Measurements from ENCODE around the gene TTYH1.

The TTYH1 gene

GRCh38 chr19:54475706-54476105 is 60.4 kb downstream of the TTYH1 start:
- no peak for DNase-seq (ENCODE audit: low read depth in 1 of 2, low spot score in 1 of 2)

GRCh38 chr19:54477650-54478049 is 62.4 kb downstream of the TTYH1 start:
- no peak for DNase-seq (ENCODE audit: low read depth in 1 of 2, low spot score in 1 of 2)

DNA sequence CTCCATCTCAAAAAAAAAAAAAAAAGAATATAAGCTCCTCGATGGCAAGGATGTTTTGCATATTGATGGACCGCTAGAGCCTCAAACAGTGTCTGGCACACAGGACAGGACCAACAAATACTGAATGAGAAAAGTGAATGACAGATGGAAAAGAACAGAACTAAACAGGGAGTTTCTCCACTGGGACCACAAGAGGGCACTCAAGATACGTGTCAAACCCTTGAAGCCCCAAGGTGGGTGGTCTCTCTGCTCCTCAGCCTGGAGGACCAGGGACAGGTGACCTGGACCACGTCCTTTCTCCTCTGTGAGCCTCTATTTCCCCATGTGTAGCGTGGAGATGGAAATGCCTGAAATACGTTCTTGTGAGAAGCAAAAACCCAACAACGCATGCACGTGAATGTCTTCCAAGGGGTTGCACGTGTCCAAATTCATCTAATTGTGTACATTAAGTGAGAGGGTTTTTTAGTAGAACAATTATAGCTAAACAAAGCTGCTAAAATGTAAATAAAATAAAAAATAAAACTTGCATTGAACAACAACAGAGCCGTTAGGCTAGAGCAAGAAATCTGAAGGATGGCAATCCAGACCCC is 63.5 kb downstream of the TTYH1 start:
- no peak for DNase-seq (ENCODE audit: low read depth in 1 of 2, low spot score in 1 of 2)

GRCh38 chr19:54480051-54480450 is 64.8 kb downstream of the TTYH1 start:
- DNase-seq (ENCODE audit: low read depth in 1 of 2, low spot score in 1 of 2) = no peak

GRCh38 chr19:54481326-54481930 is 66.2 kb downstream of the TTYH1 start:
- no peak for DNase-seq (ENCODE audit: low read depth in 1 of 2, low spot score in 1 of 2)

GRCh38 chr19:54482889-54483288 is 67.6 kb downstream of the TTYH1 start:
- DNase-seq (ENCODE audit: low read depth in 1 of 2, low spot score in 1 of 2) = no peak

DNA sequence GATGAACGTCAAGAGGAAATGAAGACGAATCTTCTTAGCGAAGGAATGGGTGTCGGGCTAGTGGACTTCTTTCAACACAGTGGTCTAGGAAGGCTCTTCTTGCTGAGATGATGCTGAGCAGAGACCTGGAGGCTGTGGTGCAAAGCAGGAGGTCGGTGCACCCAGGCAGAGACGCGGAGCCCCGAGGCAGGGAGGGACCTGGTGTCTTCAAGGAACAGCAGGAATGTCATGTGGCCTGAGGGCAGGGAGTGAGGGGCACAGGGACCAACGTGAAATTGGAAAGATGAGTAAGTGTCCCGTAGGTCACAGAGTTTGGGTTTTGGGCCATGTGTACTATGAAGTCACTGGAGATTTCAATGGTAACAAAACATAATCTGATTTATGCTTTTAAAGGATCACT is 69.2 kb downstream of the TTYH1 start:
- no peak for DNase-seq (ENCODE audit: low read depth in 1 of 2, low spot score in 1 of 2)

- no peak for DNase-seq (ENCODE audit: low read depth in 1 of 2, low spot score in 1 of 2)
Observed at GRCh38 chr19:54485851-54486250, 70.6 kb downstream of the TTYH1 start.

Measured in stimulated activated CD4-positive, alpha-beta T cell treated with anti-CD3 and anti-CD28 coated beads, Interleukin-15, amount 100 ng/mL, for 1 hour (primary cell).